Upper lobe of left lung (tissue), 6 donors: ENCODE measurements around the gene BCAS3. TPM values are rescaled to one million over a fixed set of nuclear protein-coding genes. Genes with fewer than 3 reads are reported as not detected.

Experiments
- ATAC-seq, 2 donors: fragments of 200-7000 bp; cut with Tn5 transposase; one replicate each; pipeline ENCODE4 v1.9.1; 2022; ENCODE audit warnings: mild to moderate bottlenecking in 2 of 2, moderate library complexity in 2 of 2; ENCODE audit not compliant: low FRiP score in 2 of 2
- DNase-seq, 2 donors: peaks; one replicate each; pipeline ENCODE4 v3.0.0-alpha.2; 2019 to 2020
- H3K27ac ChIP-seq, 4 donors: fragments of 200-600 bp; sonication (generic); one replicate each; pipeline ENCODE4 v1.5.1; 2016 to 2019
- H3K27me3 ChIP-seq, 4 donors: fragments of 200-600 bp; sonication (generic); one replicate each; pipeline ENCODE4 v1.5.1; 2017 to 2019
- H3K36me3 ChIP-seq, 4 donors: fragments of 200-600 bp; sonication (generic); one replicate each; pipeline ENCODE4 v1.5.1; 2016 to 2019
- H3K4me1 ChIP-seq, 4 donors: fragments of 200-600 bp; sonication (generic); one replicate each; pipeline ENCODE4 v1.5.1; 2018 to 2019
- H3K4me3 ChIP-seq, 4 donors: fragments of 200-600 bp; sonication (generic); one replicate each; pipeline ENCODE4 v1.5.1; 2017 to 2019; ENCODE audit warnings: mild to moderate bottlenecking in 2 of 4, moderate library complexity in 1 of 4
- H3K9me3 ChIP-seq, 4 donors: fragments of 200-600 bp; sonication (generic); one replicate each; pipeline ENCODE4 v1.5.1; 2018 to 2019
- EP300 ChIP-seq, 4 donors: sonication (generic); formaldehyde crosslinking; IDR thresholded peaks; one replicate each; pipeline ENCODE4 v1.5.1; 2017; ENCODE audit warnings: antibody characterized with exemption in 4 of 4, control low read depth in 2 of 4
- POLR2A ChIP-seq, 4 donors: fragments of 450-650 bp; IDR thresholded peaks; one replicate each; pipeline ENCODE4 v1.5.1; 2016 to 2017; ENCODE audit warnings: antibody characterized with exemption in 4 of 4, mild to moderate bottlenecking in 2 of 4
- POLR2AphosphoS5 ChIP-seq, 2 donors: sonication (generic); formaldehyde crosslinking; IDR thresholded peaks; one replicate each; pipeline ENCODE4 v1.5.1; 2017; ENCODE audit warnings: antibody characterized with exemption in 2 of 2
- WGBS, 2 donors: methylation state at CpG; one replicate each; pipeline ENCODE4 v1.1.5; 2017 to 2018; 5-methylcytosine and 5-hydroxymethylcytosine counted together
- total RNA-seq, 6 donors: library from RNA; depleted of rRNA in 4 of 6; stranded (reverse); fragments of >200 nt in 4 of 6; gene quantifications; one replicate each; pipeline versions ENCODE4 v1.1.0 to v1.2.1, GENCODE V29; 2016 to 2021
- TF ChIP-seq, protein P1 (sequence below), 6 experiments: fragments of 450-650 bp in 4 of 6; fragments of 200-600 bp in 2 of 6; sonication (generic) in 2 of 6; IDR thresholded peaks; one replicate each; pipeline ENCODE4 v1.5.1; 2016 to 2019; ENCODE audit warnings: antibody characterized with exemption in 6 of 6
- donor health status: DM: no; HTN: no; CAD: no; lungs with moderate emphysema.
- donor health status: DM: no; HTN: yes; CAD: no; lungs with severe emphysema.

The BCAS3 gene
- total RNA-seq, 6 donors from 2014 or later = 20.1 to 111 (median 37.0) TPM

DNA sequence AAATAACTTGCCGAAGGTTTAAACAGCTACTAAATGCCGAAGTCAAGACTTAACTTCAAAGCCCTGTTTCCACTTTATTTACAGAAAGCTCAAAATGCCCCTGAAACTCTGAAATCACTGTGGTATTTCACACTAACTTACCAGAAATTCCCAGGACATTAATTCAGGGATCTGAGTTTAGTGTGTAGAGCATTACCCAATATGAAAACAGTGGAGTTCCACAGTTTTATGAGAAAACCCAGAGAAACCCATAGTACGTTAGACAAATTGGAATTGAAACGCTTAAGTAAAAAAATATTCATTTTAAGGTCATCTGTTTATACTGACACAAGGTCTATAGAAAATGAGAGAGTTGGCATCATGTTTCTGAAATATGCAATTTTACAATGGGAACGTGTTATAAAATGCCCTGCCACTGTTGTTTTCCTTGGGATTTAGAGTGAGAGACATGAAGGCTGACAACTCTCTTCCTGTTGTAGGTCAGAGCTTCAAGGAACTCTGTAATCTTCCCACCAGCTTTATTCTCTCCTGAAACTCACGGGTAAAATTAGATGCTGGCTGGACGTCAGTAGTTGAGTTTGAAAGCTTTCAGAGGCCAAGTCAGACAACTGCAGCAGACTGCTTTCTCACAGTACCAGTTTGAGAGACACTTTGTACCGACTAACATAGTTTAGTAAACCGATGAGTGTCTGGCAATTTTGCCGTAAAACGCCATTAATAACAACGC, 582.6 kb downstream of the BCAS3 start:
- Histone ChIP-seq H3K4me1 (peaks cover 0 to 14% (median 3%) of the 10 kb centered on the region in 4 donors), H3K9me3 (no peaks in the 10 kb centered on the region), H3K36me3 (no peaks in the 10 kb centered on the region), H3K4me3 (no peak overlapping the region), H3K27me3 (no peaks in the 10 kb centered on the region), H3K27ac (peak overlapping the region; percentile 57 to 81 (median 66))
- TF ChIP-seq, protein P1, sequence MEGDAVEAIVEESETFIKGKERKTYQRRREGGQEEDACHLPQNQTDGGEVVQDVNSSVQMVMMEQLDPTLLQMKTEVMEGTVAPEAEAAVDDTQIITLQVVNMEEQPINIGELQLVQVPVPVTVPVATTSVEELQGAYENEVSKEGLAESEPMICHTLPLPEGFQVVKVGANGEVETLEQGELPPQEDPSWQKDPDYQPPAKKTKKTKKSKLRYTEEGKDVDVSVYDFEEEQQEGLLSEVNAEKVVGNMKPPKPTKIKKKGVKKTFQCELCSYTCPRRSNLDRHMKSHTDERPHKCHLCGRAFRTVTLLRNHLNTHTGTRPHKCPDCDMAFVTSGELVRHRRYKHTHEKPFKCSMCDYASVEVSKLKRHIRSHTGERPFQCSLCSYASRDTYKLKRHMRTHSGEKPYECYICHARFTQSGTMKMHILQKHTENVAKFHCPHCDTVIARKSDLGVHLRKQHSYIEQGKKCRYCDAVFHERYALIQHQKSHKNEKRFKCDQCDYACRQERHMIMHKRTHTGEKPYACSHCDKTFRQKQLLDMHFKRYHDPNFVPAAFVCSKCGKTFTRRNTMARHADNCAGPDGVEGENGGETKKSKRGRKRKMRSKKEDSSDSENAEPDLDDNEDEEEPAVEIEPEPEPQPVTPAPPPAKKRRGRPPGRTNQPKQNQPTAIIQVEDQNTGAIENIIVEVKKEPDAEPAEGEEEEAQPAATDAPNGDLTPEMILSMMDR (IDR thresholded peaks at IDR 0.05) = no peak
- peak in 2 of 4 donors; percentile 27 to 45 for TF ChIP-seq EP300 (IDR thresholded peaks at IDR 0.05)
- TF ChIP-seq POLR2AphosphoS5 (IDR thresholded peaks at IDR 0.05) = peak; percentile 22 to 26
- TF ChIP-seq POLR2A (IDR thresholded peaks at IDR 0.05) = no peak
- WGBS, 2 donors = 67 to 81% methylated on average over 12 of the region's 12 CpGs
- peak in 1 of 2 donors; percentile 40 for ATAC-seq
- DNase-seq = no peak

DNA sequence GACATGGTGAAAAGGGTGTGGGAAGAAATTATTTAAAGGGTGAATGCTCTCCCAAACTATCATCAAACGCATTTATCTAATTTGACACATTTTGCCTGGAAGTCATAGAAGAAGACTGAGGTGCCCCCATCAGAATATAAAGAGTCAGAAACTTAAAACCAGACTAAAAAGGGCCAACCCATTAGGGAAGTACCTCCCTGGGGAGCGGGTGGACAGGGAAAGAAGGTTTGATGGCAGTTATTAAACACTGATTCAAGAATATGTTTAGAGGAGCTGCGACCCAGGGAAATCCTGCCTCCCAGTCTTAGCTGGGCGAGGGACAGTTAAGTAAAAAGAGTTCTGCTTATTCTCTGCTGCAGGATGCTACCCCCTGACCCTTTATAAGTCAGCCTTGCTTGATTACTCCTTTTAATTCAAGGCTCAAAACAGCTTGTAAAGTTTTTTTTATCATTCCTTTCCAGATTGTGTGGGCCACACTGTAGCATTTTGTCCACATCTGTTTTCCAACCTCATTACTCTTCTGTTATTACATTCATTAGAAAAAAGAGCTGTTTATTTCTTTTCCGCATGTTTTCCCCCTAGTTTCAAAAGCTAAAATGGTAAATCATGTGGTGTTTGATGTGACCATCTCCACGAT, 583.5 kb downstream of the BCAS3 start:
- TF ChIP-seq POLR2A (IDR thresholded peaks at IDR 0.05) (no peak), POLR2AphosphoS5 (IDR thresholded peaks at IDR 0.05) (no peak), EP300 (IDR thresholded peaks at IDR 0.05) (no peak)
- TF ChIP-seq, protein P1 (IDR thresholded peaks at IDR 0.05) = no peak
- no peak overlapping the region for H3K4me3 ChIP-seq
- H3K9me3 ChIP-seq = no peaks in the 10 kb centered on the region
- no peaks in the 10 kb centered on the region for H3K27me3 ChIP-seq
- peaks cover 0 to 14% (median 3%) of the 10 kb centered on the region in 4 donors for H3K4me1 ChIP-seq
- ATAC-seq (no peak), DNase-seq (no peak)
- no peaks in the 10 kb centered on the region for H3K36me3 ChIP-seq
- 78 to 82% methylated on average over 6 of the region's 6 CpGs for WGBS, 2 donors
- peak overlapping the region; percentile 21 to 80 (median 60) for H3K27ac ChIP-seq

DNA sequence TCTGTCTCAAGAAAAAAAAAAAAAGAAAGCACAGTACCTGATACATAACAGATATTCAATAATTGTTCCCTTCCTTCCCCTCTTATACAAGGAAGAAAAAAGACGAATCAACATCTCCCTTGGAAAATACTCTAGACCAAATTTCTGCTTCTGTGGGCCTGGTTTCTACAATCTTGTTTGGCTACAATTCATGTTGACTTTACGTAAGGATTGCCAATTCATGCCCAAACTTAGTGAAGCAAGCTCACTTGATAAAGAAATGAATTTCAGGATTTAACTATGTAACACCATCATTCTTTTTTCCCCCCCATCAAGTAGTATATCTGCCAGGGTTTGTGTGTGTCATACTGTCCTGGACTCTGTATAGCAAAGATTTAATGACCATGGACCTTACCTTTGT, 587.7 kb downstream of the BCAS3 start:
- Histone ChIP-seq H3K27ac (no peak overlapping the region), H3K36me3 (no peaks in the 10 kb centered on the region), H3K9me3 (no peaks in the 10 kb centered on the region), H3K4me3 (no peak overlapping the region), H3K27me3 (no peaks in the 10 kb centered on the region), H3K4me1 (peaks cover 0 to 5% (median 0%) of the 10 kb centered on the region in 4 donors)
- ATAC-seq (no peak), DNase-seq (no peak)
- WGBS, 2 donors = 58 to 71% methylated on average over 2 of the region's 2 CpGs
- TF ChIP-seq, protein P1 (IDR thresholded peaks at IDR 0.05) = no peak
- TF ChIP-seq POLR2A (IDR thresholded peaks at IDR 0.05) (no peak), POLR2AphosphoS5 (IDR thresholded peaks at IDR 0.05) (no peak), EP300 (IDR thresholded peaks at IDR 0.05) (no peak)

DNA sequence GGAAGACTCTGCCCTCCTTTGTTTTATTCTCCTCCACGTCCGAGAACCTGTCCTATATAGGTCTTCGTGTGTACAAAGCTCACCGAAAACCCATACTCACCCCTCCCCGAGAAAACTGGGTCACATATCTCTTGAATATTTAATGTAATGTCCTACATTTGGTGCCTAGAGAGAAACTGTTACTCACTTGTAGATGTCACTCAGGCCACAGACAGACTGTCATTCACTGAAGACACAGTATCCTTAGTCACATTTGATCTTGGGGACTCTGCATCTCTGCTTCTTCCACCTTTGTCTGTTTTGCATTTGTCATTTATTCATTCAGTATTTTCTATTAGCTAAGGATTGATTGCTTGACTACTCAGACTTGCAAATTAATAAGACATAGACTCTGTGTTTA, 590.2 kb downstream of the BCAS3 start:
- H3K4me3 ChIP-seq = no peak overlapping the region
- no peaks in the 10 kb centered on the region for H3K9me3 ChIP-seq
- H3K4me1 ChIP-seq = no peaks in the 10 kb centered on the region
- WGBS, 2 donors = 94 to 95% methylated on average over 5 of the region's 5 CpGs
- TF ChIP-seq POLR2AphosphoS5 (IDR thresholded peaks at IDR 0.05) (no peak), POLR2A (IDR thresholded peaks at IDR 0.05) (no peak)
- DNase-seq = no peak
- H3K27me3 ChIP-seq = no peaks in the 10 kb centered on the region
- H3K36me3 ChIP-seq = no peaks in the 10 kb centered on the region
- ATAC-seq = no peak
- H3K27ac ChIP-seq = no peak overlapping the region

DNA sequence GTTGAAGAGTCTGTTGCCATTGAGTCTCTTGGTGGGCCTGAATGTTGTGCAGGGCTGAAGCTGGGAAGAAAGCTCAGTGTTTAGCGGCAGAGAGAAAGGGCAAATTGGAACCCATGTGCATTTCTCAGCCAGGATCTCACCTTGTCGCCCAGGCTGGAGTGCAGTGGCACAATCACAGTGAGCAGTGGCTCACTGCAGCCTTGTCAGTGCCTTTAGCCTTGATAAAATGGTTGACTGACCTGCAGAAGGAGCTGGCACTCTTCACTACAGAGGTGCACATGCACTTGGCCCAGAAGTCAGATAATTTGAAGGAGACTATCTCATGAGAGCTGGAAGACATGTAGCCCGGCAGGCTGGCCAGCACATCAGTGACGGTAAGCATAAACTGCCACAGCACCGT, 597.7 kb downstream of the BCAS3 start:
- Histone ChIP-seq H3K27me3 (no peaks in the 10 kb centered on the region), H3K4me1 (no peaks in the 10 kb centered on the region), H3K27ac (no peak overlapping the region), H3K9me3 (no peaks in the 10 kb centered on the region), H3K4me3 (no peak overlapping the region), H3K36me3 (no peaks in the 10 kb centered on the region)
- ATAC-seq (no peak), DNase-seq (no peak)
- TF ChIP-seq, protein P1 (IDR thresholded peaks at IDR 0.05) = no peak
- no peak for TF ChIP-seq EP300 (IDR thresholded peaks at IDR 0.05)
- no peak for TF ChIP-seq POLR2A (IDR thresholded peaks at IDR 0.05)
- TF ChIP-seq POLR2AphosphoS5 (IDR thresholded peaks at IDR 0.05) = no peak
- WGBS, 2 donors = 92 to 97% methylated on average over 5 of the region's 5 CpGs
